Esophagus squamous epithelium (tissue), 4 donors: Measurements from ENCODE around the gene NEK7.

ENCODE experiments used
- CTCF ChIP-seq, 6 experiments: fragments of 450-650 bp in 4 of 6; fragments of 200-600 bp in 2 of 6; sonication (generic) in 2 of 6; IDR thresholded peaks; one replicate each; pipeline ENCODE4 v1.5.1; 2016 to 2019; ENCODE audit warnings: antibody characterized with exemption in 6 of 6, mild to moderate bottlenecking in 4 of 6, moderate library complexity in 4 of 6
- POLR2A ChIP-seq, 4 donors: fragments of 450-650 bp; IDR thresholded peaks; one replicate each; pipeline ENCODE4 v1.6.1; 2017; ENCODE audit warnings: antibody characterized with exemption in 4 of 4, mild to moderate bottlenecking in 4 of 4, moderate library complexity in 3 of 4

GRCh38 chr1:198147216-198147615, 9.6 kb upstream of the NEK7 start:
- TF ChIP-seq CTCF (IDR thresholded peaks at IDR 0.05): no peak
- TF ChIP-seq POLR2A (IDR thresholded peaks at IDR 0.05): no peak
